ENCODE results near the gene SIRPA. TPM values are rescaled to one million over a fixed set of nuclear protein-coding genes. Genes with fewer than 3 reads are reported as not detected.

The SIRPA gene
- polyA plus RNA-seq, 3 donors from 2014 or later: 0.29 to 0.39 TPM; not detected in 1

DNA sequence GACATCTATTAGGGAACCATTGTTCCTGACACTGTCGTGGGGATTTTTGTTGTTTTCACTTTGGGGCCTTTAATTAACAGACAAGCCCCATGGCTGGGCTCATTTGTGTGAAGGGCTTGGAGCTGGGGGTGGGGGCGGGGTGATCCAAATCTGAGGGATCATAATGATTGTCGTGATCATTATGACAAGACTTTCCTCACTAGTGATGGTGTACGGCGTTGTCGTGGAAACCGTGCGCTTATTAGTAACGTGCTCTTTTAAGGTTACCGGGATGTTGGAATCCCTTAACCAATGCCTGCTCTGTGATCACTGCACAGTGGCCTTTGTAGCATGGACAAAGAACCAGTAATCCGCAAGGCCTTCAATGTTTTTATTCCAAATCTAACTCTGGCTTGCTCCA, 80.1 kb downstream of the SIRPA start:
- Mint-ChIP-seq H3K36me3 (no peaks in the 10 kb centered on the region), H3K27ac (no peak overlapping the region), H3K4me1 (no peaks in the 10 kb centered on the region), H3K9me3 (no peaks in the 10 kb centered on the region), H3K4me3 (no peak overlapping the region), H3K27me3 (ENCODE audit: low read depth in 3 of 3) (peaks cover 4 to 18% (median 6%) of the 10 kb centered on the region in 3 donors)
- no peak for DNase-seq

DNA sequence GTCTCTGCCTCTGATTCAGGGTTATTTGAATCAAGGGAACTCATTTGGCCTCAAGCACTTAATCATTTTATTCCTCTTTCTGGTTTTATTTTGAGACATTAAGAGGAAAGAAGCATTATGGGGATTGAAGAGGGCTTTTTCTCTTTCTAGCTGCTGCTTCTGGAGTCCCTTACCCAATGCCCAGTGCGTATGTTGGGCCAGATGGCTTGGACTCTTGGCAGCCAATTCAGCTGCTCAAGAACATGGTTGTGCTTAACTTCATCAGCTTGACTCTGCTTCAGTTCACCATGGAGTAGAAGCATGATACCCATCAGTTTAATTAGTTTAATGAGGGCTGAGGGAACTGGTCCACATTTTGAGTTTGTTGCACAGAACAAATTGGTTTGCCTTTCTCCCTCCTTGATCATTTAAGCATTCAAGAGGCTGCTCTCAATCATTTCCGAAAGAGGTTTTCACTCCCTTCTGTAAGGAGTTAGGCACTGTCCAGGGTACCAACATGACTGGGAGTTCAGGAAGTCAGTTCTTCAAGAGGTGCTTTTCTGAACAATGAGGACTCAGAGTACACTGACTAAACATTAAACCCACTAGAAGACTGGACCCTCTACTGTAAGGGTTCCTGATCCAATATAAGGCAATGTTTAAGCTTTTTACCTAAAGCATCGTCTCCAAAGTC, 84.0 kb downstream of the SIRPA start:
- no peak overlapping the region for H3K27ac Mint-ChIP-seq
- H3K27me3 Mint-ChIP-seq (ENCODE audit: low read depth in 3 of 3): peaks cover 2 to 8% (median 3%) of the 10 kb centered on the region in 3 donors
- H3K36me3 Mint-ChIP-seq: no peaks in the 10 kb centered on the region
- no peak for DNase-seq
- H3K4me1 Mint-ChIP-seq: no peaks in the 10 kb centered on the region
- no peaks in the 10 kb centered on the region for H3K9me3 Mint-ChIP-seq
- H3K4me3 Mint-ChIP-seq: no peak overlapping the region

DNA sequence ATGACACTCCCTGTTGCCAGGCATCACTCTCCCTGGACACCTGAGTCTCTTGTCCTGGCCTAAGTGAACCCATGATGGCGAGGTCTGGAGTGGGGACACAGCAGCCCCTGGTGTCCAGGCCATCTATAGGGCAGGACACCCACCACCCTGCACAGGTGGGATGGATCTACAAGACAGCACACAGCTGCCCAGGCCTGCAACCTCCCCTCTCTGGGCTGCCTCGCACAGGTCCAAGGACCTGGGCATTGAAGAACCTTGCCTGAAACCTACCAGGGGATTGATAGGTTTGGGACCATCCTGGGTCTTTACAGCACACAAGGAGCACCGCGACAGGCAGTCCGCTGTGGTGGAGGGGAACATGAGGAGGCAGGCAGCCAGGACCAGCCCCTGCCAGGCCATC, 87.5 kb downstream of the SIRPA start:
- H3K36me3 Mint-ChIP-seq: no peaks in the 10 kb centered on the region
- no peaks in the 10 kb centered on the region for H3K9me3 Mint-ChIP-seq
- H3K27ac Mint-ChIP-seq: no peak overlapping the region
- H3K4me3 Mint-ChIP-seq: no peak overlapping the region
- H3K4me1 Mint-ChIP-seq: no peaks in the 10 kb centered on the region
- no peak for DNase-seq
- H3K27me3 Mint-ChIP-seq (ENCODE audit: low read depth in 3 of 3): peaks cover 0 to 11% (median 0%) of the 10 kb centered on the region in 3 donors

DNA sequence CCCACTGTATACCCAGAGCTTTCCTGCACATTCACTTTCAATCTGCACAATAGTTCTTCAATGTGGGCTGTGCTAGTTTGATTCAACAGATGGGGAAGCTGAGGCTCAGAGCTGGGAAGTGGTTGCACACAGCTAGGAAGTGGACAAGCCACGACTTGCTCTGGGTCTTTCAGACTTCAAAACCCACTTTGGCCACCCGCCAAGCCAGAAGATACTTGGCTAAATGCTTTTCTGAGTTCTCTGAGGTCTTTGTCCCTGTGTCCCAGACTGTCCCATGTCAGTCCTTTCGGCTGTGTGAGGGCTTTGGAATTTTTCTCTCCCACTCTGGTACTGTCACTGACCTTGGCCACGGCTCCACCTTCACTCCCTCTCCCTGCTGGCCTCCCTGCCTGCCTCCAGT, 88.1 kb downstream of the SIRPA start:
- H3K9me3 Mint-ChIP-seq: no peaks in the 10 kb centered on the region
- H3K4me1 Mint-ChIP-seq: no peaks in the 10 kb centered on the region
- no peak overlapping the region for H3K4me3 Mint-ChIP-seq
- H3K36me3 Mint-ChIP-seq: no peaks in the 10 kb centered on the region
- no peak for DNase-seq
- H3K27ac Mint-ChIP-seq: peak overlapping the region in 1 of 6 donors; percentile 10
- peaks cover 1 to 9% (median 3%) of the 10 kb centered on the region in 3 donors for H3K27me3 Mint-ChIP-seq (ENCODE audit: low read depth in 3 of 3)

DNA sequence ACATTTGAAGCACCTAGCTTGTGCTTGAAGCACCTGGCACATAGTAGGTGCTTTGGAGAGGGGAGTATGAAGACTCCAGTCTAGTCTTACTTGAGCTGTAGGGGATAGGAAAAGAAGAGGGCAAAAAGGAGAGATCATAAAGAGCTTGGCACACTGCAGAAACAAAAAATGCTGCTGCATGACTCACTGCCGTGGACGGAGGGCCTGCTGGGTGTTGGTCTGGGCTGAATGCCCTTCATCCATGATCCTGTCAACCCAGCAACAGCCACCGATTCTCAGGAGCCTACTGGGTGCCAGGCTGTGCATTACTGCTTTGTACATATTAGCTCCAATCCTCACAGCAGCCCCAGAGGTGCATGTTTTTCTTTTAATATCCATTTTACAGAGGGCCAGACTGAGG, 92.6 kb downstream of the SIRPA start:
- DNase-seq: no peak
- no peaks in the 10 kb centered on the region for H3K36me3 Mint-ChIP-seq

More for the DNA sequence above, 92.6 kb downstream of the SIRPA start:
- no peaks in the 10 kb centered on the region for H3K4me1 Mint-ChIP-seq
- H3K9me3 Mint-ChIP-seq: peaks cover 0 to 1% (median 0%) of the 10 kb centered on the region in 6 donors
- no peak overlapping the region for H3K4me3 Mint-ChIP-seq
- H3K27ac Mint-ChIP-seq: no peak overlapping the region
- H3K27me3 Mint-ChIP-seq (ENCODE audit: low read depth in 3 of 3): peaks cover 2 to 10% (median 7%) of the 10 kb centered on the region in 3 donors

Other genes starting within 250 kb of the SIRPA start
- gene SIRPG, start 237.6 kb upstream of the SIRPA start, polyA plus RNA-seq: 10 to 100 TPM in 1 of 3 donors, 1 to 10 TPM in 2; 5.5 to 14.7 (median 6.3) TPM
- not detected for gene PDYN, start 98.7 kb downstream of the SIRPA start, polyA plus RNA-seq
- 1 to 10 TPM; 3.2 to 7.6 (median 4.5) TPM for gene STK35, start 206.4 kb downstream of the SIRPA start, polyA plus RNA-seq